ENCODE results near the gene BIRC3.

BIRC3 gene

DNA sequence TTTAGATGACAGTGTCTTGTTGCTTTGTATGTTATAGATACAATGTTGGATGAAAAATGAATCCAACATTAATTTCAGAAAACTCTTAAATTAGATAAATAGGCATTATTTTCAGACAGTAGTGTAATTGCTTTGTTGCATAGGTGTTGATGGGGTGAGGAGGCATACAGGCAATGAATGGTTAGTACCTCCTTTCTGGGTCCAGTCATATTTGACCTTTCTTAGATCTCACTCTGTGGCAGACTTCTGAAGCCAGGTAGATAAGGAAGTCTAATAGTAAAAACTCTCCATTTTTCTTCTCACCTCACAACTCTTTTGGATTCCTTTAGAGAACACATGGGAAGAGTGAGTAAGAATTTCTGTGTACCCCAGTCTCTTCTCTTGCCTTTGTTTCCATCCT is 61.5 kb downstream of the BIRC3 start:
- no peak for DNase-seq

- DNase-seq, result no peak
Measured at GRCh38 chr11:102382384-102382783, 65.1 kb downstream of the BIRC3 start.

GRCh38 chr11:102383839-102384238 is 66.6 kb downstream of the BIRC3 start:
- no peak for DNase-seq

DNA sequence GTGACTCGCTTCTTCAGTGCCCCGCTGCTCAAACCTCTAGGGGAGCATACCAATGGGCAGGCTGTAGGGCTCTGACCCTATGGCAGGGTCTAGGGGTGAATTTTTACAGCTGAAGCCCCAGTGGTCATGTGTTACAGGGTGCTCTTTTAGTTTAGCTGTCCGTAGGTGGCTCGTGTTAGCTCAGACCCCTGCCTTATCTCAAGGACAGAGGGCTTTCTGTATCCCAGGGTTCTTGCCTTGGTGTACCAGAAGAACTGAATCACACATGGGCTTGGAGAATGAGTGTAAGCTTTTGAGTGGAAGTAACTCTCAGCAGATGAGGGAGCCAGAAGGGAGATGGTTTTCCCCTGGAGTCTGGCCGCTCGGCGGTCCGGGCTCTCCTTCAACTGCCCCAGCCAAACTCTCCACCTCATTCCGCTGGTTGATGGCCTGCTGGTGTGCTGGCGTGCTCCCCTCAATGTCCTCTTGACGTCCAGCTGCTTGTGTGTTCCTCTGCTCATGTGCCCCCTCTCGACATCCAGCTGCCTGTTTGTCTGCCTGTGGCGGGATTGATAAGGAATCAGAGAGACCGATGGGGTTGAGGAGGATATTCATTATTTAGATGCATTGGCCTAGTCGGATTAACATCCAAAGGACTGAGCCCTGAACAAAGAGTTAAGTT is 67.3 kb downstream of the BIRC3 start:
- DNase-seq, result no peak

DNA sequence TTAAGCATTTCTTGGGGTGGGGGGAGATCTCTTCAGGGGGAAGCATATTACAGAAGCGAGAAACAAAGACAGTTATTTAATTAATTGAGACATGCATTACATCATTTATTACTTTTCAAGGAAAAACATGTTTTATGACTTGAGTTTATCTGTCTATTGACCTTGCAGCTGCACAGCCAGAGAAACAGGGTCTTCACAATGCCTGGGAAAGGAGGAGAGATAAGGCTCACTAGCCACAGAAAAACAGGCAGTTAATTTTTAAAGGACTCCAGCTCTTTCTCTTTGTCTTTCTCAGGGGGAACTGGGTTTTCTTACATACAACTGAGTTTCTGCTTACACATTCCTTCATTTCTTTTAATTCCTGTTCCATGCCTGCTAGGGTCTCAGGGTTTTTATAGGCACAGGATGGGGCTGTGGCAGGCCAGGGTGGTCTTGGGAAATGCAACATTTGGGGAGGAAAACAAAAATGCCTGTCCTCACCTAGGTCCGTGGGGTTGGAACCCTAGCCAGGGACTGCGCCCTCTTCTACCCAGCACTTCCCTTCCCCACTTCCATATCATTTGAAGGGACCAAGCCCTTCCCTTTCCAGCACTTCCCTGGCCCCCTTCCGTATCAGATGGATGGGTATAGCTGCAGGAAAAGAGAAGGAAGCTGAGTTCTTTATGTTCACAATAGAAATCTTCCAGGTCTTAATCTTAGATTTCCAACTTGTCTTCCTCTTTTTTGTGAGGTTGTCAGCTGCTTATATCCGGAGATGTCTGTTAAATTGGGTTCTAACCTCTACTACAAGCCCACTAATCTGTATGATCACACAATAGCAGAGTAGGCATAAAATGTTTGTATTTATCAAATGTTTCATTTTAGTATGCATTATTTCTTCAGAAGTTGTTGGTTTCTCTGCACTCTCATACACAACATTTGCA is 68.1 kb downstream of the BIRC3 start:
- no peak for DNase-seq

DNA sequence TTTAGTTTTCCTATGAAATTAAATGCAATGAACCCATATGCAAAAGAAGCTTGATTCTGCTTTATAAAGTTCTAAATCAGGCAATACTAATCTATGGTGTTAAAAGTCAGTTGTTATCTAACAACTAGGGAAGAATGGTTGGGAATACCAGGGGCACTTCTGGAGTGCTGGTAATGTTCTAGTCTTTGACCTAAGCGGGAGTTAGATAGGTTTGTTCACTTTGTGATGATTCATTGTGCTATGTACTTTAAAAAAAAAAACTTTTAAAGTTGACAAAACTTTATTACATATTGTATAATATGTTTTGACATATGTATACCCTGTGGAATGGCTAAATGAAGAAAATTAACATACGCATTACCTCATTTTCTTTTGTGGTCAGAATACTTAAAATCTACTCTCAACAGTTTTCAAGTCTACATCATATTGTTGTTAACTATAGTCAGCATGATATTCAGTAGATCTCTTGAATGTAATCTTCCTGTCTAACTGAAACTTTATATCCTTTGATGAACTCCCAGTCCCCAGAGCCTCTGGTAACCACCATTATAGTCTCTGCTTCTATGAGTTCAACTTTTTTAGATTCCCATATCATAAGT is 69.0 kb downstream of the BIRC3 start:
- no peak for DNase-seq

DNA sequence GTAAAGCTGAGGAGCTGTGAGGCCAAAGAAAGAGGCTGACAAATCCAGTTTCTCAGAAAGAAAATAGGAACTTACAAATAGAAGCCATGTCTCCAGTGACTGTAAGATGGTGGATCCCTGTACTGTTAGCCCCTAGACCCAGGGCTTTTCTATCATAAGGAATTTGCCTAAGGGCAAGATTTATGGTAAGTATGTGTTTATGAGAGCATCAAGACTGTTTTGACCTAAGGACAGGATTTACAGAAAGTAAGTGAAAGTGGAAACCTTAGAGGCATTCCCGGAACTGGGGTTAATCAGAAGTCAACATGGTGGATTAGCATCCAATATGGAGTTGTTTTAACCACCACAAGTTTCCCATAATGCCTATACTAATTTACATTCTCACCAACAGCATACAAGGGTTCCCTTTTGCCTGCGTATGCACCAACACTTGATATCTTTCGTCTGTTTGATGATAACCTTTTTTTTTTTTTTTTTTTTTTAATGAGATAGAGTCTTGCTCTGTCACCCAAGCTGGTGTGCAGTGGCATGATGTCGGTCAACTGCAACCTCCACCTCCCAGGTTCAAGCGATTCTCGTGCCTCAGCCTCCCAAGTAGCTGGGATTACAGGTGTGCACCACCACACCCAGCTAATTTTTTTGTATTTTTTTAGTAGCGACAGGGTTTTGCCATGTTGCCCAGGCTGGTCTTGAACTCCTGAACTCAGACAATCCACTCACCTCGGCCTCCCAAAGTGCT is 69.9 kb downstream of the BIRC3 start:
- no peak for DNase-seq

All from retina (tissue), 1 donor.